ENCODE results near the gene SETD9. TPM values are rescaled to one million over a fixed set of nuclear protein-coding genes. Genes with fewer than 3 reads are reported as not detected.

The SETD9 gene
- polyA plus RNA-seq, 3 donors from 2014 or later: 4.3 to 14.1 (median 10.2) TPM

DNA sequence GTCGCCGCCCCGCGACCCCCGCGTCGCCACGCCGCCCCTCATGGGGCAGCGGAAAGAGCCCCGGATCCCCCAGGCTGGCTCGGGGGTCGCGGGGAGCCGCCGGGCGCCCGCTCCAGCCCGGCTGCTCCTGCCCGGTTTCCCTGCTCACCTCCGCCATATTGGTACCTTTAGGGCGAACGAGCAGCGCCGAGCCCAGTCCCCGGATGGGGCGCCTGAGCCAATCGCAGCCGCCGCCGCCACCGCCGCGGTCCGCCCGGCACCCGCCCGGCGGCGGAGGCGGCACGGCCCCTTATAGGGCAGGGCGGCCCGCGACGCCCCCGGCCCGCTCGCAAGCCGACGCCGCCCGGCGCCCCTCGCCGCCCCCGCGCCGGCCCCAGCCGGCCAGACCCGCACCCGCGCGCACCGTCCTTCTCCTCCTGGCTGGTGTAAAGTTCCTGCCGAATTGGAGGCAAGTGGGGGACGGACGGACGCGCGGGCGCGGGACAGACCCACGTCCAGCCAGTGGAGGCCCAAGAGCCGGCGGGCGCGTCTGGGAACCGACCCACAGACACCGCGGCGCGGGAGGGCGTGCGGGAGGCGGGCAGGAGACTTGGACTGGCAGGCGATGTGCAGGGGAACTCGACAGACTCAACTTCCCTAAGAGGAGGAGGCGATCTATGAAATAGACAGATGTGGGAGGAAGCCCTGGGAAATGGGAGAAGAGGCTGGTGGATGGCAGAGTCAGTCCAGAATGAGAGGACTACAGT is 42.7 kb downstream of the SETD9 start, which contains the start of gene MIER3:
TSS of gene MIER3 (minus strand) at position 178 of the 746 bp plus-strand sequence. CDS start at position 157, 21 bp downstream.
- H3K9me3 Mint-ChIP-seq: no peaks in the 10 kb centered on the region

DNA sequence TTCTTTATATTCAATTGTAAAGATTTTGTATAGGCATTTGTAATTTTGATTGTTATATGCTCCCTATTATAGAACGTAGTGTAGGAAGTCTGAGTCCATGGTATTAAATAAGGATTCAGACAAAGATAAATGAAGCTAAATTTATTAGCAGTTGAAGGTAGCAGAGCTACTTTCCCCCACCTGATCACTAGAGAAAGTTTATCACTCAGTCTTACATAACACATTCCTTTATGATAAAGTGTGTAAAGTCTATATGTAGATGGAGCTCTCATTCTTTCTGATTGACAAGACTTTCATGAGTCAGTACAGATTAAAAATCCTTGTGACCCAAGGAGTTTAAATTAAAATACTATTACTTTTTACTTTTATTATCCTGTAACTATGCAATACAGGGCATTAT is 44.9 kb downstream of the SETD9 start:
- Mint-ChIP-seq H3K27me3 (ENCODE audit: low read depth in 3 of 3) (peaks cover 2 to 14% (median 10%) of the 10 kb centered on the region in 3 donors), H3K36me3 (no peaks in the 10 kb centered on the region), H3K4me3 (no peak overlapping the region), H3K4me1 (peaks cover 23 to 26% of the 10 kb centered on the region in 2 donors), H3K9me3 (no peaks in the 10 kb centered on the region), H3K27ac (no peak overlapping the region)
- no peak for DNase-seq

More for the DNA sequence above, 42.7 kb downstream of the SETD9 start, which contains the start of gene MIER3:
- peak within 1 kb of the TSS; percentile 62 to 91 (median 74) for H3K27ac Mint-ChIP-seq
- H3K27me3 Mint-ChIP-seq (ENCODE audit: low read depth in 3 of 3): peaks cover 2 to 9% (median 7%) of the 10 kb centered on the region in 3 donors
- peak; percentile 78 to 80 (median 80) for DNase-seq
- no peaks in the 10 kb centered on the region for H3K36me3 Mint-ChIP-seq
- H3K4me3 Mint-ChIP-seq: peak within 1 kb of the TSS; percentile 85 to 94 (median 91)
- peaks cover 23 to 26% of the 10 kb centered on the region in 2 donors for H3K4me1 Mint-ChIP-seq

DNA sequence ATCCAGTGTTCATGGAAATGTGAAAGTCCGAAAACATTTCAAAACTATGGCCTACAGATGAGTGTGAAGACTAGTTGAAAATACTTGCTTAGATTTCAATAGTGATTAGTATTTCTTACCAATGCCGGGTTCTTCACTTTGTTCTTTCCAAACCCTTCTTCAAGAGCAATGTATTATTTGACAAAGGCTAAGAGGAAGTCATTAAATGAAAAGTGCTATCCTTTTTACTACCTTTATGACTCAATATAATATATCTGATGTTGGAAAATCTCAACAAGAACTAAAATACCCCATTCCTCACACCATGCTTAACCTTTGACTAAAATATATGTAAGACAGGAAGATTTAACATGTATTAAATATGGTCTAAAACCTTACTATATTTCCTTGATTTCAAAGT is 49.2 kb downstream of the SETD9 start:
- H3K9me3 Mint-ChIP-seq: no peaks in the 10 kb centered on the region
- peaks cover 3 to 23% (median 3%) of the 10 kb centered on the region in 3 donors for H3K27me3 Mint-ChIP-seq (ENCODE audit: low read depth in 3 of 3)
- H3K4me3 Mint-ChIP-seq: no peak overlapping the region
- no peak for DNase-seq
- no peaks in the 10 kb centered on the region for H3K36me3 Mint-ChIP-seq
- H3K4me1 Mint-ChIP-seq: no peaks in the 10 kb centered on the region
- H3K27ac Mint-ChIP-seq: no peak overlapping the region

DNA sequence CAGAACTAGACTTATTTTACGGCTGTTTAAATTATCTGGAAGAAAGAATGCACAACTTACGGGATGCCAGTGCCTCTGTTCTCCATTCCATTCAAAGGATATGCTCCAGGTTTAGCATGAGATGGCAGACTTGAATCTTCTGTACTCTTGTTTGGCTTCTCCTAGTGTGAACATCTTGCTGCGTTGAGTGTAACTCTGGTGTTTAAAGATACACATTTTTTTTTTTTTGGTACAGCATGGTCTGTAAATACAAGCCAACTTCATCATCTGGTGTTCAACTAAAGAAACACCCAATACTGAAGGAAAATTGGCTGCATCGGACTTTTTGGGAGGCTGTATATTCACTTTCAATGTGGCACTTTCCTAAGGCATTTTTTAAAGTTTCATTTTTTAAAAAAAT is 49.9 kb downstream of the SETD9 start:
- Mint-ChIP-seq H3K4me3 (no peak overlapping the region), H3K9me3 (no peaks in the 10 kb centered on the region), H3K36me3 (no peaks in the 10 kb centered on the region), H3K27me3 (ENCODE audit: low read depth in 3 of 3) (peaks cover 3 to 23% (median 3%) of the 10 kb centered on the region in 3 donors), H3K27ac (no peak overlapping the region), H3K4me1 (no peaks in the 10 kb centered on the region)
- no peak for DNase-seq

- Mint-ChIP-seq H3K4me3 (no peak overlapping the region), H3K27ac (no peak overlapping the region), H3K4me1 (no peaks in the 10 kb centered on the region), H3K9me3 (no peaks in the 10 kb centered on the region), H3K27me3 (ENCODE audit: low read depth in 3 of 3) (peaks cover 3 to 24% (median 9%) of the 10 kb centered on the region in 3 donors), H3K36me3 (no peaks in the 10 kb centered on the region)
- no peak for DNase-seq
These were observed 52.4 kb downstream of the SETD9 start for GRCh38 chr5:56961746-56962145.

GRCh38 chr5:56962286-56962685 is 52.9 kb downstream of the SETD9 start:
- Mint-ChIP-seq H3K27me3 (ENCODE audit: low read depth in 3 of 3) (peaks cover 3 to 25% (median 9%) of the 10 kb centered on the region in 3 donors), H3K9me3 (no peaks in the 10 kb centered on the region), H3K36me3 (no peaks in the 10 kb centered on the region), H3K4me3 (no peak overlapping the region), H3K27ac (no peak overlapping the region), H3K4me1 (no peaks in the 10 kb centered on the region)
- no peak for DNase-seq

- Mint-ChIP-seq H3K27me3 (ENCODE audit: low read depth in 3 of 3) (peaks cover 2 to 20% (median 9%) of the 10 kb centered on the region in 3 donors), H3K4me3 (no peak overlapping the region), H3K27ac (no peak overlapping the region), H3K4me1 (no peaks in the 10 kb centered on the region), H3K9me3 (no peaks in the 10 kb centered on the region), H3K36me3 (no peaks in the 10 kb centered on the region)
- no peak for DNase-seq
These were observed 53.9 kb downstream of the SETD9 start for GRCh38 chr5:56963246-56963645.

DNA sequence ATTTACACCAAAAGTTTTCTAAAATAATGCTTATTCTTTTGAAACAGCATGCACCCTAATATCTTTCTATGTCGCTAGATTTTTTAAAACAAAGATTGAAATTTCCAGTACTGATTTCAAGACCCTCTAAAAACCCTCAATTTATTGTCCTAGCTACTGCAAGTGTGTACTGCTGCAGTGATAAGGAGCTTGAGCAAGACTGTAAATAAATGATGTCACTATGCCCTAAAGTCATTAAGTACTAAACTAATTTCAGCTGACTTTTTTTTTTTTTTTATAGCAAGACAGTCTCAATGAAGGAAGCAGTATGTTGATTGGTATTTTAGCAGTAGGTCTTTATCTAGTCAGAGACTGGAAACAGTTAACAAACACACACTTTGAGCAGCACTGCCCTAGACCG is 54.8 kb downstream of the SETD9 start:
- H3K36me3 Mint-ChIP-seq: no peaks in the 10 kb centered on the region
- H3K9me3 Mint-ChIP-seq: no peaks in the 10 kb centered on the region
- peaks cover 2 to 20% (median 9%) of the 10 kb centered on the region in 3 donors for H3K27me3 Mint-ChIP-seq (ENCODE audit: low read depth in 3 of 3)
- H3K4me1 Mint-ChIP-seq: no peaks in the 10 kb centered on the region
- H3K4me3 Mint-ChIP-seq: no peak overlapping the region
- DNase-seq: no peak
- H3K27ac Mint-ChIP-seq: no peak overlapping the region

Other genes with a start within 250 kb of the SETD9 start
- 10 to 100 TPM in 2 of 3 donors, 1 to 10 TPM in 1; 5.8 to 16.7 (median 10.2) TPM for gene MAP3K1, start 94.0 kb upstream of the SETD9 start, polyA plus RNA-seq
- 10 to 100 TPM in 1 of 3 donors, 1 to 10 TPM in 2; 3.5 to 11.2 (median 5.3) TPM for gene MIER3, start 42.5 kb downstream of the SETD9 start, polyA plus RNA-seq

Measured in immature natural killer cell (primary cell).